PFSK-1 (cell line): ENCODE measurements around the gene HES5.

Experiments used
- FOXP2 ChIP-seq: optimal IDR thresholded peaks from 2 replicates; pipeline ENCODE3; 2011; ENCODE audit warnings: borderline replicate concordance, control low read depth, inconsistent platforms; ENCODE audit not compliant: insufficient read depth; ENCODE audit errors: extremely low read length, extremely low read depth
- POLR2AphosphoS5 ChIP-seq: IDR thresholded peaks from 2 replicates; pipeline ENCODE4 v1.6.1; 2012; ENCODE audit warnings: low read depth, mild to moderate bottlenecking, control low read depth, low read length, moderate library complexity
- SIN3A ChIP-seq: IDR thresholded peaks from 2 replicates; pipeline ENCODE4 v1.6.1; 2012; ENCODE audit warnings: mild to moderate bottlenecking, low read length, moderate library complexity, borderline replicate concordance; ENCODE audit not compliant: insufficient read depth
- TAF1 ChIP-seq: IDR thresholded peaks from 2 replicates; pipeline ENCODE4 v1.6.1; 2012; ENCODE audit warnings: low read length, control low read depth, borderline replicate concordance; ENCODE audit not compliant: insufficient read depth
- TF ChIP-seq, protein P1 (sequence below), 2 experiments: IDR thresholded peaks; 2 replicates each; pipeline versions ENCODE4 v1.6.1 to v1.8.0; 2011 to 2012; ENCODE audit warnings: low read depth in 2 of 2, low read length in 2 of 2, control low read depth in 1 of 2, inconsistent platforms in 1 of 2, mild to moderate bottlenecking in 1 of 2, moderate library complexity in 1 of 2; ENCODE audit not compliant: insufficient read depth in 1 of 2

HES5 gene

DNA sequence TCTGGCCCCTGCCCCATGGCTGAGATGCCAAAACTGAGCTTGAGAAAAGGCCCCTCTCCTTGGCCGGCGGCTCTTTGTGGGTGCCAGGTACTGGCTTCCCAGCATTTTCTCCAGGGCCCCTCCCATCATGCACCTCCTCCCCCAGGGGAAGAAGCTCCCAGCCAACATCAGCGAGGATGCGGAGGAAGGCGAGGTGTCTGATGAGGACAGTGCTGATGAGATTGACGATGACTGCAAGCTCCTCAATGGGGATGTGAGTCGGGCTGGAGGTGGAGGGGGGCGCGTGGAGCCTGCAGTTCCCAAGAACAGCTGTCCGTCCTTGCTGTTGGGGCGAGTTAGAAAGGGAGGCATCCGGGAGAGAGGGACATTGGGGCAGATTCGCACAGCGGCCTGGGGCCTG, 40.4 kb downstream of the HES5 start:
- TF ChIP-seq POLR2AphosphoS5 (no peak), SIN3A (no peak), TAF1 (no peak), FOXP2 (no peak)
- TF ChIP-seq, protein P1, sequence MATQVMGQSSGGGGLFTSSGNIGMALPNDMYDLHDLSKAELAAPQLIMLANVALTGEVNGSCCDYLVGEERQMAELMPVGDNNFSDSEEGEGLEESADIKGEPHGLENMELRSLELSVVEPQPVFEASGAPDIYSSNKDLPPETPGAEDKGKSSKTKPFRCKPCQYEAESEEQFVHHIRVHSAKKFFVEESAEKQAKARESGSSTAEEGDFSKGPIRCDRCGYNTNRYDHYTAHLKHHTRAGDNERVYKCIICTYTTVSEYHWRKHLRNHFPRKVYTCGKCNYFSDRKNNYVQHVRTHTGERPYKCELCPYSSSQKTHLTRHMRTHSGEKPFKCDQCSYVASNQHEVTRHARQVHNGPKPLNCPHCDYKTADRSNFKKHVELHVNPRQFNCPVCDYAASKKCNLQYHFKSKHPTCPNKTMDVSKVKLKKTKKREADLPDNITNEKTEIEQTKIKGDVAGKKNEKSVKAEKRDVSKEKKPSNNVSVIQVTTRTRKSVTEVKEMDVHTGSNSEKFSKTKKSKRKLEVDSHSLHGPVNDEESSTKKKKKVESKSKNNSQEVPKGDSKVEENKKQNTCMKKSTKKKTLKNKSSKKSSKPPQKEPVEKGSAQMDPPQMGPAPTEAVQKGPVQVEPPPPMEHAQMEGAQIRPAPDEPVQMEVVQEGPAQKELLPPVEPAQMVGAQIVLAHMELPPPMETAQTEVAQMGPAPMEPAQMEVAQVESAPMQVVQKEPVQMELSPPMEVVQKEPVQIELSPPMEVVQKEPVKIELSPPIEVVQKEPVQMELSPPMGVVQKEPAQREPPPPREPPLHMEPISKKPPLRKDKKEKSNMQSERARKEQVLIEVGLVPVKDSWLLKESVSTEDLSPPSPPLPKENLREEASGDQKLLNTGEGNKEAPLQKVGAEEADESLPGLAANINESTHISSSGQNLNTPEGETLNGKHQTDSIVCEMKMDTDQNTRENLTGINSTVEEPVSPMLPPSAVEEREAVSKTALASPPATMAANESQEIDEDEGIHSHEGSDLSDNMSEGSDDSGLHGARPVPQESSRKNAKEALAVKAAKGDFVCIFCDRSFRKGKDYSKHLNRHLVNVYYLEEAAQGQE (IDR thresholded peaks at IDR 0.05; ENCODE audit: insufficient read depth in 1 of 2, low read depth in 2 of 2, low read length in 2 of 2): no peak

DNA sequence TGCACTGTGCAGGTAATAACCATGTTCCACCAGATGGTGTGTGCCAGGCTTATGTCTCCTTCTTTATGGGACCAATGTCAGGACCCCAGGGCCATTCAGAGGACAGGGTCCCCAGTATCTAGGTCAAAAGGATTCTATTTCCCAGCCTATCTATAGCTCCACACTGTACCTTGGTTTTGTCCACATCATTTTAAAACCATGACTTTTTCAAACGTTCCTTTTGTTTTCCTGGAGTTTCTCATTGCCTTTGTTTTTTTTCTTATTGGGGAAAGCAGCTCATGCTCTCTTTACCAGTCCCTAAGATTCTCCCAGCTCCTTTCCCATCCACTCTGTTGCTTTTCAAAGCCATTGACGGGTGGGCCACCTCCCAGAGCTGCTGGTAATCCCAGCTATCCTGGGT, 41.4 kb downstream of the HES5 start:
- no peak for TF ChIP-seq POLR2AphosphoS5
- TF ChIP-seq FOXP2: no peak
- TF ChIP-seq, protein P1 (IDR thresholded peaks at IDR 0.05; ENCODE audit: insufficient read depth in 1 of 2, low read depth in 2 of 2, low read length in 2 of 2): no peak
- TF ChIP-seq SIN3A: no peak
- no peak for TF ChIP-seq TAF1

DNA sequence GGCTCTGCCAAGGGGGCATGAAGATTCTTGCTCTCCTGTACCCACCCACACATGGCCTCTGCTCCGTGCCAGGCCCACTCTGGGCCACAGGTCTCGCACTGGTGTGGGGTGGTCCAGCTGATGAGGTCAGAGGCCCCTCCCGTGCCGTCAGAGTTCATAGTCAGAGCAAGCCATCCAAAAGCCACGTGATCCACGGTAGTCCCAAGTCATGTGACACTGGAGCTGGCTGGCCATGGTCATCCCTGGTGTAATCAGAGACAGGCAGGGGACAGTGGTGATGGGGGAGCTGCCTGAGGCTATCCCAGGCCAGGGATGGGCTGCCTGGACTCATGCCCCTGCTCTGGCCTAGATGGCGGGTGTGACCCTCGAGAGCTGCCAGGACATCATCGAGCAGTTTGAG, 43.5 kb downstream of the HES5 start:
- no peak for TF ChIP-seq POLR2AphosphoS5
- TF ChIP-seq FOXP2: no peak
- TF ChIP-seq SIN3A: no peak
- TF ChIP-seq TAF1: no peak

DNA sequence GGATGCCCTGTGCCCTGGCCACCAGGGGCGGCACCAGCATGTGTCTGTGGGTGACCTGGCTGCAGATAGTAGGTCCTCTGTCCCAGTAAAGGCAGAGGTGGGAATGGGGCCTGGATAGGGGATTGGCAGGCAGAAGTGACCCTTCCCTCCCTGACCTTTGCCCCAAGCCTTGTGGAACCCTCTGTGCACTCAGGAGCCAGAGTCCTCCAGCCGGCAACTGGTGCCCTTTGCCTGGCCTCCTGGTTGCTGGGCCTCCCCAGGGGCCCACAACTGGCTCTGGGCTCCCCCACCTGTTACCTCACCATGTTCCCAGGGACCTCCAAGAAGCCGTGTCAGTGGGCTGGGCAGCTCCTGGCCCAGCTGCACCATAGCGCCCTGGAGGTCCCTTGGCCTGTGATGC, 44.0 kb downstream of the HES5 start:
- TF ChIP-seq, protein P1 (IDR thresholded peaks at IDR 0.05; ENCODE audit: insufficient read depth in 1 of 2, low read depth in 2 of 2, low read length in 2 of 2): no peak
- TF ChIP-seq FOXP2: no peak
- TF ChIP-seq SIN3A: no peak

DNA sequence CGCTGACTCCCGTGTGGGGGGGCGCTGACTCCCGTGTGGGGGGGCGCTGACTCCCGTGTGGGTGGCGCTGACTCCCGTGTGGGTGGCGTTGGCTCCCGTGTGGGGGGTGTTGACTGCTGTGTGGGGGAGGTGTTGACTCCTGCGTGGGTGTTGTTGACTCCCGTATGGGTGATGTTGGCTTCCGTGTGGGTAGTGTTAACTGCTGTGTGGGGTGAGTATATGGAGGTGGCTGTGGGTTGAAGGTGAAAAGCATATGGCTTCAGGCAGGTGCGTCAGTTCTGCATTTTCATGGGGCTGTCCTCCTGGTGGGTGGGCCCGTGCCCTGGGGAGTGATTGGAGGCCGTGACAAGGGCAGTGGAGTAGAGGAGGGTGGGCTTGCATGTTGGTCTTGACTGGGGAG, 46.1 kb downstream of the HES5 start:
- TF ChIP-seq FOXP2 (no peak), TAF1 (no peak), POLR2AphosphoS5 (no peak), SIN3A (no peak)
- TF ChIP-seq, protein P1 (IDR thresholded peaks at IDR 0.05; ENCODE audit: insufficient read depth in 1 of 2, low read depth in 2 of 2, low read length in 2 of 2): no peak
